Activated CD4-positive, alpha-beta T cell treated with anti-CD3 and anti-CD28 coated beads for 48 hours (primary cell): Measurements from ENCODE around the gene SLC13A3.

Experiments used
- DNase-seq: peaks from one replicate; pipeline ENCODE4 v3.0.0-alpha.2; 2020

The SLC13A3 gene

DNA sequence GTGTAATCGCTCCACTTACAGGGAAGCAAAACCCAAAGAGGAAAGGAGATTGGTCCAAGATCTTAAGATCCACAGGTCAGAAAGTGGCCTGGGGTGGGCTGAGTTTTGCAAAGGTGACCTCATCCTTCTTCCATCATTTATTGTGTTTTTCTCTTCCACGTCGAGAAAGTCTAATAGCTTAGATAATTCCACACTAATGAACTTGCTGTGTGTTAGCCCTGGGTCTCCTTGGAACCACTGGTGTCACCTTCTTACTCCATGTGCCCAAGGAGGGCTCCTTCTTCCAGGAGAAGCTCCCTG is 1.7 kb downstream of the SLC13A3 start:
- no peak for DNase-seq

DNA sequence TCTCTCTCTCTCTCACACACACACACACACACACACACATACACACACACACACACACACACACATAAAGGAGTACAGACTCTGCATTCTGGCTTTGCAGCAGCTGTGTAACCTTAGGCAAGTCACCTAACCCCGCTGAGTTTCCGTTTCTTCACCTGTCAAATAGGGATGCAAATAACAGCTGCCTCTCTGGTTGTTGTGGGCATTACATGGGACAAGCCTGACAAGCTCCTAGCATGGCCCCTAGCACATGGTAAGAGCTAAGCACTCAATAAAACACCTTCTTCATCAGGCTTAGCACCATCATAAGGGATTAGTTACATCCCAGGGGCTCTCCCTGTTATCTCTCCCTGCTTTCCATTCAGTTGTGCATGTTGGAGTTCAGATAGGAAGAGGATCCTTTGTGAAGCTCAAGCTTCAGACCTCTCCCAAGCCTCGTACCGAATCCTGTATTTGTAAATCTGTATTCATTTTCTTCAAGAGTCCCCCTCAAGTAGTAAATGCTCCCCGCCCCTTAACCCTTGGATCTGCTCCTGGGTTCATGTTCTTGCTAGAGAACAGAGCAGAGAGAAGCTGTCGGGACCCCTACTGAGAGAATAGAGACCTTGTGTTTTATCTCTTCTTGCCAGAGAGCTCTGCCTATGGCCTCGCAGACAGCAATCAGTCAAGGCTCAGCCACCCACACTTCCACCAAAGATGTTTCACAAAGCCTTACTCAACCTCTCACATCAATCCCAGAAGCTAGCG is 2.2 kb downstream of the SLC13A3 start:
- no peak for DNase-seq

DNA sequence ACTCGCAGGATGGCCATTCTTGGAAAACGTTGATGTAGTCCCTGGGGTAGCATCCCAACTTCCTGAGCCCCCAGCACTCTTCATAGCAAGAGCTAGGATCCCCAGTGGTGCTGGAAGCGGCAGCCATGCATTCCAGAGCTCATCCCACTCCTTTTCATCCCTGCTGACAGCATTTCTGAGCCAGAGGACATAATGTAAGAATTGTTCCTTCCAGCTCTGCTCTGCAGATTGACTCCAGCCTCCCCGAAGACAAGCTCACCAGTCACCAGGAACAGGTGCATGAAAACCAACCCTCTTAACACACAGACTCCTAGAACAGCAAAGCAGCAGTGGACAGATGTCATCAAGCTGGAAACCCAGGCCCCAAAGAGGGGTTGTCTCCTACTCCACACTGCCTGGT is 3.8 kb downstream of the SLC13A3 start:
- DNase-seq, result no peak

DNA sequence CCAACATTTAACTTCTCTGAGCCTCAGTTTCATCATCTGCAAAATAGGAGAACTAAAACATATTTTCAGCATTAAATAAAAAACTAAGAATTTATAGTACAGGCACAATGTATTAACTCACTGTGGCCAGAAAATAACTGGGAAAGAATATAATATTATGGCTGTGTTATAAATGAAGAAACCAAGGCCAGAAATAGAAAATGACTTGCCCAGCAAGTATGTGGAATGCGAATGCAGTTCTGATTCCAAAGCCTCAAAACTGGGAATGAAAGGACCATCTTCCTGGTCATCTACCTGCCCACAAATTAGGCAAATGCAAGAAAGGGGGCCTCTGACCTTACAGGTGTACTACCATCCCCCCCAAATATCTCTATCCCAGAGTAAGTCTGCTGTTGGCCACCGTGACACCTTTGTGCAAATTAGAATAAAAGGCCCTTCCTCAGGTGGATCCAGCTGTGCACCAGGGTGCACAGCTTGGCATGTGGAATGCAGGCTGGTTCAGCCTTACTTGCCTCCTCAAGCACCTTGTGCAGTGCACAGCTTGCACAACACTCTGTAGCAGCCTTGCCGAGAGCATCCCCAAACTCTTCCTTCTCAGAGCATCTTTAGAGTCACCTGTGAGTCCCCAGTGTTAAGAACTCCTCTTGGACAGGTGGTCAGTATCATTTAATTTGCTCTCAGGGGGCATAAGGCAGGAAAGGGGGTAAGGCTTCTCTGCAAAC is 4.4 kb downstream of the SLC13A3 start:
- no peak for DNase-seq

DNA sequence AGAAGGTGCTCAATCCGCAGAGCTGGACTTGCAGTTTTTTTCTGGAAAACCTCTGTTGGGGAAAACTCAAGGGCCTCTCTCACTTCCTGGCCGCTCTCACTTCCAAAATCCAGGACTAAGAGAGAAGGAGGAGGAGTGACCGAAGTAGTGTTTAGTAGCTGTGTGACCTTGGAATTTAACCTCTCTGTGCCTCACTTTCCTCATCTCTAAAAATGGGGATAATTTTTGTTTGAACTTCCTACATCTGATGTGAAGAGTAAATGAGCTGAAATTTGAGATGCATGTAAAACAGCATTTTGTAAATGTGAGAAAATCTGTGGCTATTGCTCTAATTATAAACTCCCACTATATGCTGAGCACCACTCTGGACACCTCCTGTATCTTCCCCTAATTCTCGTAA is 5.1 kb downstream of the SLC13A3 start:
- no peak for DNase-seq

DNA sequence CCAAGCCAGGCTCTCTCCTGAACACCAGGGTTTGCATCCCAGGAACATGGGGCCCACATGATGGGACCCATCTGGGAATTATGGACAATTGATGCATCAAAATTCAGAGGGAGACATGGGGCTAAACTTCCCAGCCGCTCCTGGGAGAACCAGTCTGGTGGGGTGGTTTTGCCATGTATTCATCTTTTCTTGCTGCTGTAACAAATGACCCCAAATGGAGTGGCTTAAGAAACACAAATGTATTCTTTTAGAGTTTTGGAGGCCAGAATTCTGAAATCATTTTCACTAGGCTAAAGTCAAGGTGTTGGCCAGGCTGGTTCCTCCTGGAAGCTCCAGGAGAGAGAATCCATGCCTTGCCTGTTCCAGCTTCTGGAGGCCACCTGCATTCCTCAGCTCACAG is 6.5 kb downstream of the SLC13A3 start:
- no peak for DNase-seq

DNA sequence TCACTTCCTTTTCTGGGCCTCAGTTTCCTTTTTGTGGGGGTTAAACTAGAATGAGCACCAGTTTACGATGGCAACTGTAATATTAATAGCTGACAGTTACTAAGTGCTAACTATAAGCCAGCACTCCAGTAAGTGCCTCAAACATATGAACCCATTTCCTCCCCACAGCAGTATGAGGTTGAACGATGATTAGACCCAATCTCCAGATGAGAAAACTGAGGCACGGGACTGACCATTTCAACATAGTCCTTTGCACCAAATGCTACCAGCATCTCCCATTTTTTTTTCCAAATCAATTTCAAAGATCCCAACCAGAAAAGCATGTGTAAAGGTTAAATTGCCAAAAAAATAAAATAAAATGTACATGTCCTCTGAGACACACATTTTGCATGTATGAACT is 7.1 kb downstream of the SLC13A3 start:
- no peak for DNase-seq

DNA sequence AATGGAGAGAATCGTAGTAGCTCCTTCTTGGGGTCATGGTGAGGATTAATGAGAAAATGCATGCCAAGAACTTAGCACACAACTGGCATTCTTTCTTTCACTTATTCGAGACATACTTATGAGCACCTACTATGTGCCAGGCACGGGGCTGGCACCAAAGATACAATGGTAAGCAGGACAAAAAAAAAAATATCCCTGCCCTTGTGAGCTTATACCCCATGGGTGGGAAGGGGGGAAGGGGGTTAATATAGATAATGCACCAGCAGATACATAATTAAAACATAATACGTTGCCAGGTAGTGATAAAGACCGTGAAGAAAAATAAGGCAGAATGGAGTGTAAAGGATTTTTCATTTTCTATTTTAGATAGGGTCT is 8.3 kb downstream of the SLC13A3 start:
- no peak for DNase-seq

DNA sequence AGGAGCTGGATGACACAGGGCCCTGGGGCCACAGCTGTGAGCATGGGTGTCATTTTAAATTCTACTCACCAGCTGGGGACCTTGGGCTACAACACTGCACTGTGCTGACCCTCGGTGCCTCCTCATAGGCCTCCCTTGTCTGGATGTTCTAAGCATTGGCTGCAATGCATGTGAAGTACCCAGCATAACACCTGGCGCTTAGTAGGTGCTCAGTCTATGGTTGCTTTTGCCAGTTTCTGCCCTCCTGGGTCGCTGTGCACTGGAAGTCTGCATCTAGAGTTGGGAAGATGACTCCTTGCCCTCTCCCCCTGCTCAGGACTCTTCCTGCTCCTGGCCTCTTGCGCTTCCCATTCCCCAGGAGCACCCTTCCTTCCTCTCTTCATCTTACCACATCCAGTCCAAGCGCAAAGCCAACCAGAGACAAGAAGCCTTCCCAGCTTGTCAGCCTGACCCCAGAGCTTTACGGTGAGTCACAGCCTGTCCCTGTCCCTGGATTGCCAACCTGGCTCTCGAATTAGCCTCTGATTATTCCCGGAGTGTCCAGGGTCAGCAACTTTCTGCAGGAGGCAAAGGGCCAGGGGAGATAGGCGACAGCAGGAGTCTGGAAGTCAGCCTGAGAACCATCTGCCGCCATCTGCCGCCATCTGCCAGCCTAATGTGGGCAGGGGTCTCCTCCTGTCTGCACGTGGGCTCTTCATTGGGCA is 8.8 kb downstream of the SLC13A3 start:
- DNase-seq, result no peak

DNA sequence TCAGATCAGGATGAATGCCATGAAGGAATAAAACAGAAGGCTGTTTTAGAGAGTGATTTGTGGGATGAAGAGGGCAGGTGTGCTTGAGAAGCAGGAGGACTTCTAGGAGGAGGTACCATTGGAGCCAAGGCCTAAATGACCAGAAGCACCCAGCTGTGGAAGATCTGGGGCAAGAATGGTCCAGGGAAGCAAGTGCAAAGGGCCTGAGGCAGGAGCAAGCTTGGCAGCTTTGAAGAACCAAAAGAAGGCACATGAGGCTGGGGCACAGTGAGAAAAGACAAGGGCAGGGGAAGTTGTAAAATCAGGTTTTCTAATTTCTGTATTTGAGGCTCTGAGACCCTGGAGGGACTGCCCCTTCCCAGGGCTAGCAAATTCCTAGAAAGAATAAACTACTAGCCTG is 9.8 kb downstream of the SLC13A3 start:
- no peak for DNase-seq

DNA sequence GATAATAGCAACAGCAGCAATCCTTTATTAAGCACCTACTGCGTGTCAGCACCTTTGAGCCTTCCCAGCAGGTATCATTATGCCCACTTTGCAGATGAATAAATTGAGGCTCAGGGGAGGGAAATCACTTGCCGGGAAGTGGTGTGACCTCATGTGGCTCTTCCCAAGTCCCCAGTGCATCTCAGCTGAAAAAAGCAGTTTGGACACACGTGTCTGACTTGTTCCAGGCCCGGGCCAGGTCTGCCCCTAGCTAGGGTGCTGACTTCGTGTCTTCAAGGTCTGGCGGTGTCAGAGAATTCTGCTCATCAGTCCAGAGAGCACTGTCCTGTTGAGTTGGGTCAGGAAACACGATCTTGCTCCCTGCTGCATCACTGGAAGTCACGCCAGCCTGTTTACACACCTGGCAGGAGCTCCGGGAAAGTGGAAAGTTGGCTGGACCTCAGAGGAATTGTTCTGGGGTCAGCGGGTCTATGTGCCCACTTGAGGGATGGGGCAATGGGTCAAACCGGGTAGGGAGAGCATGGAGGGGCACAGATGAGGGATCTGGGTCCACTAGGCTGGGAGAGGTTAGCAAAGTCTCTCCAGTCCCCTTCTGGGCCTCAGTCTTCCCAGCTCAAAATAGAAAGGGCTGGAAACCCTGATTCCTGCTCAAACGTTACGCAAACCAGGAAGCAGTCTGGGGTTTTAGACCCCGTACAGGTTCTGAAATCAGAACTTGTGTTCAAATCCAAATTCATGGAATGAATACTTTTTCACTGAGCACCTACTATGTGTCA is 10.5 kb downstream of the SLC13A3 start:
- no peak for DNase-seq

DNA sequence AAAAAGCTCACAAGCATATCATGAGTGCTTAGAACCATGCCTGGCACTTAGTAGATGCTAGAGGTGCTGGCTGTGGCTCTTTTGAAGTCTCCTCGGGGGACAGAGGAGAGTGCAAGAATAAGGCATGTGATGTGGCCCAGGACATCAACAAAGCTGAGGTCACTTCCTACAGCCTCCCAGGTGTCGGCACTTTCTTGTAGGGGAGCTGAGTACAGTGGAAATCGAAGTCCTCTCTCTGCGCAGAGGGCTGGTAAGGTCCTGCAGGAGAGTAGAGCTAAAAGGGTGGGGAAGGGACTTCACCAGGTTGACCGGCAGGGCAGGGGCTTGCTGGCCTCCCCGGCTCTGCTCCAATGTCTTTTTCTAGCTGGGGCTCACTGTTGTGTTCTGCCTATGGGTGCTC is 11.2 kb downstream of the SLC13A3 start:
- no peak for DNase-seq

DNA sequence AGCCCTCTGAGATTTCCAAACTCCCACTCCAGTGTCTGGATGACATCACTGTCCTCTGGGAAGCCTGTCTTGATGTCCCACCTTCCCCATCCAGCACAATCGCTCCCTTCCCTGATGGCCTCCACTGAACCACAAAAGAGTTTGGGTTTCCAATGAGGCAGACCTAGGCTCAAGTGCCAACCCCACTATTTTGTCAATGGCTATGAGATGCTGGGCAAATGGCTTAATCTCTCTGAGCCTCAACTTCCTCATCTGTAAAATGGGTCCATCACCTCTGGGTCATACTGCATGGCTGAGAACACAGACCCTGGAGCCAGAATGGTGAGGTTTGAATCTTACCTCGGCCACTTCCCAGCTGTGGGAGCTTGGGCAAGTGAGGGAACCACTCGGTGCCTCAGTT is 11.7 kb downstream of the SLC13A3 start:
- no peak for DNase-seq

DNA sequence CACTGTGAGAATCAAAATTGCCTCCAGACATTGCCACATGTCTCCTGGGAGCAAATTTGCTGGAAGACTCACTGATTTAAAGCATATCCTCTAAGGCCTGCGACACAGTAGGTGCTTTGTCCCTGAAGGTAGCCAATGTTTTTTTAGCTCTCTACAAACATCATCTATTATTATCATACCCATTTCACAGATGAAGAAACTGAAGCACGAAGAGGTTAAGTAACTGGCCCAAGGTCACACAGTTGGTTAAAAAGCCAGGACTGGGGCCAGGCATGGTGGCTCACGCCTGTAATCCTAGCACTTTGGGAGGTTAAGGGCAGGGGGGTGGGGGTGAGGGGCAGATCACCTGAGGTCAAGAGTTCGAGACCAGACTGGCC is 12.4 kb downstream of the SLC13A3 start:
- DNase-seq, result no peak

DNA sequence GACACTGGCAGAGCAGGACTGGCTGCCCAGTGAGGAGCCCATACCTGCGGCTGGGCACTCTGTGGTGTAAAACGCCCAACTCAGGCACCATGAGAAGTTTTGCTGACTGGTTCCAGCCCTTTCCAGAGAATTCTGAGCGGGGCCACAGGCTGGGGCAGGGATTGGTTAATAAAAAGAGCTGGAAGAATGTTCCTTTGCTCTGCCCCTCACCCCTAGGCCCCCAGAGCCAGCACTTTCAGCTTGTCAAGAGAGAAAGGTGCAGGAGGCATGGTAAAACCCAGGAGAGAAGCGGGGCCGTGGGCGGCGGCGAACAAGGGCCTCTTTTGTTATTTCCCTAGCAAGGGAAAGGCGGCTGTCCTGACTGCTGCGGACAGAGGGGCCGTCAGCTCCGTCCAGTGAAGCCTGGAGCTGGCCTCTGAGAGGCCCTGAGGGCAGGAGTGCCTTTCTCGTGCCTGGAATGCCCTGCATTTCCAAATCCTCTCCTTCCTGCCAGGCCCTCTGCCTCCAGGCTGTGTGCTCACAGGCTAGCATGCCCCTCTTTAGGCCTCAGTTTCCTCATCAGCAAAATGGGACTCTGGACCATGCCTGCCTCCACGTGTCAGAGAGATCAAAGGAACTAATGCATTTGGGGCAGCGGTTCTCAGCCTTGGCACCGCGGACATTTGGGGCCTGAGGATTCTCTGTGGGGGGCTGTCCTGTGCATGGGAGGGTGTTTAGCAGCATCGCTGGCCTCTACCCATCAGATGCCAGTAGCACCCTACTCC is 12.9 kb downstream of the SLC13A3 start:
- DNase-seq, result no peak

DNA sequence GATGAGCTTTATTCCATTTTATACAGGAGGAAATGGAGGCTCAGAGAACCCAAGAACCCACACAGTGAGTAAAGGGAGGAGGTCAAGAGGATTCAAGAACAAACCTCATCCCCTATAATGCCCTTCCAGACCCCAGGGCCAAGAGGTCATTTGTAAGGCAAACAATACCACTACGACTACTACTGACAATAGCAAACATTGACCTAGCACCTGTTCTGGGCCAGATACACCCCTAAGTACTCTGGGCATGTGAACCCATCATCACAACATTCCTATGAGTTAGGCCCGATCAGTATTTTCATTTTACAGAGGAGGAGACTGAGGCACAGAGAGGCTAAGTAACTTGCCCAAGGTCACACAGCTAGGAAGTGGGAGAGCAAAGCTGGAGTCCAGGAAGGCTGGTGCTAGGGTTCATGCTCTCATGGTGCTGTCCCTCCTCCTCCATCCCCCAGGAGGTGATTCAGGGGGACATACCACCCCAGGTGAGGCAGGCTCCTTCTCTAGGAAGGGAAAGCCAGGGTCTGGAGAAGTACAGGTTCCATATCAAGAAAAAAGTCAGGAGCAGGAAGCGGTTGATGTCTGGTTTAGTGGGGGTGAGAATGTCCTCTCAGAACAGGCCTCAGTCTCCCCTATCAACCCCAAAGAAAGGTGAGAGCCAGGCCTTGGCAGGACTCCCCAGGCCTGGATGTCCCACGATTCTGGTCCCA is 13.7 kb downstream of the SLC13A3 start:
- no peak for DNase-seq

DNA sequence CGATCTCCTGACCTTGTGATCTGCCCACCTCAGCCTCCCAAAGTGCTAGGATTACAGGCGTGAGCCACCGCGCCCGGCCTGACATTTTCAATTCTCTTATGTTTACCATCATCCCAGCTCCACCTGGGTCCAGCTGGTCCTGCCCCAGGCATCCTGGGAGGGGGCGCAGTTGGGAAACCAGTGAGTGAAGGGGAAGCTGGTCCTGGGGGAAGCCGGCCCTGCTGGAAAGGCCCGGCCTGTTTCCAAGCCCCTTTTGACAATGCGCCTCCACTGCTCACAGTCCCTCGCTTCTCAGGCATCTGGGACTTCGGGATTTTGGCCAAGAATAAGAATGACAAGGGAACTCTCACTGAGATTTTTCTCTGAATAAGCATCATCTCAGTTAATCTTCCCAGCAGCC is 14.2 kb downstream of the SLC13A3 start:
- DNase-seq, result no peak

DNA sequence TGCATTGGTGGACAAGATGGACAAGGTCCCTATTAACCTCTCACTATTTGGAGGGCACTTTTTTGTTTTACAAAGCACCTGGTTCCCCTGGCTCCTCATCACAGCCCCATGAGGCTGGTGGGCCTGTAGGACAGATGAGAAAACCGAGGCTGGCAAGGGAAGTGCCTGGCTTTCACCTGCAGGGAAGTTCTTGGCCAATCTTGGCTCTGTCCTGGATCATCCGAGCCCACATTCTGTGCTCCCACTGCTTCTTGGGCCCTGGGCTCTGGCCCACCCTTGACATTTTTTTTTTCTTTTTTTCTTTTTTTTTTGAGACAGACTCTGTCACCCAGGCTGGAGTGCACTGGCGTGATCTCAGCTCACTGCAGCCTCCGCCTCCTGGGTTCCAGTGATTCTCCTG is 14.7 kb downstream of the SLC13A3 start:
- no peak for DNase-seq

DNA sequence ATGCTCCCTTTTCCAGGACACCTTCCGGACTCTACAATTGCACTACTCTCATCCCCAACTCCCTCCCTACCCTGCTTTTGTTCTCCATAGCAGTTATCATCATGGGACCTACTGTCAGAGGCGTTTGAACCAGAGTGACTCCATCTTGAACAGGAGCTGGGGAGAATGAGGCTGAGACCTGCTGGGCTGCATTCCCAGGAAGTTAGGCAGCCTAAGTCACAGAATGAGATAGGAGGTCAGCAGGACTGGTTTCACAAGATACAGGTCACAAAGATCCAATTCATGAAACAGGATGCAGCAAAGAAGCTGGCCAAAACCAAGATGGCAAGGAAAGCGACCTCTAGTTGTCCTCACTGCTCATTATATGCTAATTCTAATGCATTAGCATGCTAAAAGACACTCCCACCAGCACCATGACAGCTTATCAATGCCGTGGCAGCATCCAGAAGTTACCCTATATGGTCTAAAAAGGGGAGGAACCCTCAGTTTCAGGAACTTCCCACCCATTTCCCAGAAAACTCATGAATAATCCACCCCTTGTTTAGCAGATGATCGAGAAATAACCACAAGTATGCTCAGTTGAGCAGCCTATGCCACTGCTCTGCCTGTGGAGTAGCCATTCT is 15.6 kb downstream of the SLC13A3 start:
- DNase-seq, result no peak

DNA sequence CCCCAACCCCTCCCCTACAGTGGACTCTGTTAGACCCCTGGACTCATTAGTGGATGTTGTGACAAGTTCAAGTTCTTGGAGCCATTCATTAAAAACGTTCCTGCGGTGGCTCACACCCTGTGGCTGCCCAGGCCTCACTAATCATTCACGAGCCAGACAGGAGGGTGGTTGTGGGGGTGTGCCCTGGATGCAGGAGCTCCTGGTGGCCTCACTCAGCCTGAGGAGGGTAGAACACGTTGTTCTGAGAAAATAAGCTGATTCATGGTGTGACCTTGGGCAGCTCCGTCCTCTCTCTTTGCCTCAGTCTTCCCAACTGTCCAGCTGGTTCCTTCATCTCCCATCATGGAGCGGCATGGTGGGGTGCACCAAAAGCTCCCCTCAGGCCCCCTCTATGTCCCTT is 16.7 kb downstream of the SLC13A3 start:
- no peak for DNase-seq

DNA sequence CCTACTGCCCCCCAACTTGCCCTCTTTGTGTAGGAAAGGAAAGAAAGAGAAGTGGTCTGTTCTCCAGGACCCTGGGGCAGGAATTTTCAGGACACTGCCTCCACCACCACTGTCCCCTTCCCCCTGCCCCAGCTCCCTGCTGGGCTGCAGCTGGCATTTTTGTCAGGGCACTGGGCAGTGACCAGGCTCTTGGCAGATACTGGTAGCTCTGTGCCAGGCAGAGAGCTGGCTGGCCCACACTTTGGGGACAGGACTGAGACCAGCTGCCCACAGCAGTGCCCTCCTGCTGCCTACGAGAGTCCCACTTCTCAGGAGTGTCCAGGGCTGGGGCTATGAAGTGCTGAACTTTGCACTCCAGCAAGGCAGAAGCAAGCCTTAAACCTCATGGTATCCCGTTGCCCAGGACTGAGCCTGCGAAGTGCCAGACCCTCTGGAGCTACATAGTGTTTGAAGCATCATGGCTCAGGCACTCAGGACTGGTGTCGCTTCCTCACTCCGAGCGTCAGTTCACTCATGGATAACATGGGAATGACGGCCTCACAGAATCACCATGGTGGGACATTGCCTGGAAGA is 19.3 kb downstream of the SLC13A3 start:
- DNase-seq, result no peak
